ENCODE measurements around the gene ZDHHC13.
"Not testable (repeated sequence)": the region's sequence is repeated elsewhere in the genome, so short reads cannot be mapped to it uniquely, and the experiment has no call there.

Gene ZDHHC13

GRCh38 chr11:19134004-19134403 is 17.0 kb downstream of the ZDHHC13 start:
- no peaks in the 10 kb centered on the region for H3K36me3 ChIP-seq (ENCODE audit: control insufficient read depth in 1 of 2, insufficient read depth in 2 of 2, low read length in 2 of 2)
- no peak overlapping the region for H3K4me3 ChIP-seq (ENCODE audit: low read depth in 1 of 2, low read length in 2 of 2)
- no peak overlapping the region for H3K27ac ChIP-seq (ENCODE audit: low read length)
- no peaks in the 10 kb centered on the region for H3K27me3 ChIP-seq (ENCODE audit: low read depth, low read length)
- H3K4me1 ChIP-seq (ENCODE audit: control insufficient read depth in 1 of 2, insufficient read depth in 2 of 2, low read length in 2 of 2) = no peaks in the 10 kb centered on the region
- H3K9me3 ChIP-seq (ENCODE audit: control insufficient read depth in 1 of 2, low read length in 2 of 2) = peaks cover 0 to 3% of the 10 kb centered on the region in 2 donors

- not testable (repeated sequence) for H3K36me3 ChIP-seq (ENCODE audit: control insufficient read depth in 1 of 2, insufficient read depth in 2 of 2, low read length in 2 of 2); H3K9me3 ChIP-seq (ENCODE audit: control insufficient read depth in 1 of 2, low read length in 2 of 2); H3K27ac ChIP-seq (ENCODE audit: low read length); H3K4me3 ChIP-seq (ENCODE audit: low read depth in 1 of 2, low read length in 2 of 2); H3K4me1 ChIP-seq (ENCODE audit: control insufficient read depth in 1 of 2, insufficient read depth in 2 of 2, low read length in 2 of 2); H3K27me3 ChIP-seq (ENCODE audit: low read depth, low read length)
Measured at GRCh38 chr11:19136884-19137283, 19.9 kb downstream of the ZDHHC13 start.

GRCh38 chr11:19145319-19145718 is 28.4 kb downstream of the ZDHHC13 start:
- no peaks in the 10 kb centered on the region for H3K27me3 ChIP-seq (ENCODE audit: low read depth, low read length)
- H3K4me1 ChIP-seq (ENCODE audit: control insufficient read depth in 1 of 2, insufficient read depth in 2 of 2, low read length in 2 of 2) = no peaks in the 10 kb centered on the region
- no peaks in the 10 kb centered on the region for H3K9me3 ChIP-seq (ENCODE audit: control insufficient read depth in 1 of 2, low read length in 2 of 2)
- peaks cover 6 to 19% of the 10 kb centered on the region in 2 donors for H3K36me3 ChIP-seq (ENCODE audit: control insufficient read depth in 1 of 2, insufficient read depth in 2 of 2, low read length in 2 of 2)
- H3K4me3 ChIP-seq (ENCODE audit: low read depth in 1 of 2, low read length in 2 of 2) = no peak overlapping the region
- no peak overlapping the region for H3K27ac ChIP-seq (ENCODE audit: low read length)

GRCh38 chr11:19156892-19157291 is 39.9 kb downstream of the ZDHHC13 start:
- Histone ChIP-seq H3K27me3 (ENCODE audit: low read depth, low read length) (no peaks in the 10 kb centered on the region), H3K4me3 (ENCODE audit: low read depth in 1 of 2, low read length in 2 of 2) (no peak overlapping the region), H3K9me3 (ENCODE audit: control insufficient read depth in 1 of 2, low read length in 2 of 2) (no peaks in the 10 kb centered on the region), H3K4me1 (ENCODE audit: control insufficient read depth in 1 of 2, insufficient read depth in 2 of 2, low read length in 2 of 2) (no peaks in the 10 kb centered on the region), H3K36me3 (ENCODE audit: control insufficient read depth in 1 of 2, insufficient read depth in 2 of 2, low read length in 2 of 2) (peaks cover 18 to 34% of the 10 kb centered on the region in 2 donors), H3K27ac (ENCODE audit: low read length) (no peak overlapping the region)

- Histone ChIP-seq H3K36me3 (ENCODE audit: control insufficient read depth in 1 of 2, insufficient read depth in 2 of 2, low read length in 2 of 2) (peaks cover 13 to 33% of the 10 kb centered on the region in 2 donors), H3K4me1 (ENCODE audit: control insufficient read depth in 1 of 2, insufficient read depth in 2 of 2, low read length in 2 of 2) (no peaks in the 10 kb centered on the region), H3K9me3 (ENCODE audit: control insufficient read depth in 1 of 2, low read length in 2 of 2) (no peaks in the 10 kb centered on the region)
Measured at GRCh38 chr11:19160847-19161246, 43.9 kb downstream of the ZDHHC13 start.

GRCh38 chr11:19161651-19162050 is 44.7 kb downstream of the ZDHHC13 start:
- Histone ChIP-seq H3K4me1 (ENCODE audit: control insufficient read depth in 1 of 2, insufficient read depth in 2 of 2, low read length in 2 of 2) (no peaks in the 10 kb centered on the region), H3K27ac (ENCODE audit: low read length) (no peak overlapping the region), H3K36me3 (ENCODE audit: control insufficient read depth in 1 of 2, insufficient read depth in 2 of 2, low read length in 2 of 2) (peaks cover 10 to 31% of the 10 kb centered on the region in 2 donors), H3K27me3 (ENCODE audit: low read depth, low read length) (no peaks in the 10 kb centered on the region), H3K9me3 (ENCODE audit: control insufficient read depth in 1 of 2, low read length in 2 of 2) (no peaks in the 10 kb centered on the region), H3K4me3 (ENCODE audit: low read depth in 1 of 2, low read length in 2 of 2) (no peak overlapping the region)

More at GRCh38 chr11:19160847-19161246, 43.9 kb downstream of the ZDHHC13 start:
- no peaks in the 10 kb centered on the region for H3K27me3 ChIP-seq (ENCODE audit: low read depth, low read length)
- H3K27ac ChIP-seq (ENCODE audit: low read length) = no peak overlapping the region
- no peak overlapping the region for H3K4me3 ChIP-seq (ENCODE audit: low read depth in 1 of 2, low read length in 2 of 2)

- Histone ChIP-seq H3K4me3 (ENCODE audit: low read depth in 1 of 2, low read length in 2 of 2) (no peak overlapping the region), H3K4me1 (ENCODE audit: control insufficient read depth in 1 of 2, insufficient read depth in 2 of 2, low read length in 2 of 2) (no peaks in the 10 kb centered on the region), H3K27me3 (ENCODE audit: low read depth, low read length) (no peaks in the 10 kb centered on the region), H3K27ac (ENCODE audit: low read length) (no peak overlapping the region), H3K9me3 (ENCODE audit: control insufficient read depth in 1 of 2, low read length in 2 of 2) (no peaks in the 10 kb centered on the region), H3K36me3 (ENCODE audit: control insufficient read depth in 1 of 2, insufficient read depth in 2 of 2, low read length in 2 of 2) (peaks cover 9 to 22% of the 10 kb centered on the region in 2 donors)
Measured at GRCh38 chr11:19162951-19163505, 46.1 kb downstream of the ZDHHC13 start.

GRCh38 chr11:19163617-19164016 is 46.6 kb downstream of the ZDHHC13 start:
- H3K27me3 ChIP-seq (ENCODE audit: low read depth, low read length) = no peaks in the 10 kb centered on the region

GRCh38 chr11:19164230-19164855 is 47.4 kb downstream of the ZDHHC13 start:
- Histone ChIP-seq H3K4me1 (ENCODE audit: control insufficient read depth in 1 of 2, insufficient read depth in 2 of 2, low read length in 2 of 2) (no peaks in the 10 kb centered on the region), H3K9me3 (ENCODE audit: control insufficient read depth in 1 of 2, low read length in 2 of 2) (no peaks in the 10 kb centered on the region), H3K4me3 (ENCODE audit: low read depth in 1 of 2, low read length in 2 of 2) (no peak overlapping the region), H3K27me3 (ENCODE audit: low read depth, low read length) (no peaks in the 10 kb centered on the region), H3K36me3 (ENCODE audit: control insufficient read depth in 1 of 2, insufficient read depth in 2 of 2, low read length in 2 of 2) (peaks cover 9 to 33% of the 10 kb centered on the region in 2 donors), H3K27ac (ENCODE audit: low read length) (no peak overlapping the region)

More at GRCh38 chr11:19163617-19164016, 46.6 kb downstream of the ZDHHC13 start:
- Histone ChIP-seq H3K4me1 (ENCODE audit: control insufficient read depth in 1 of 2, insufficient read depth in 2 of 2, low read length in 2 of 2) (no peaks in the 10 kb centered on the region), H3K36me3 (ENCODE audit: control insufficient read depth in 1 of 2, insufficient read depth in 2 of 2, low read length in 2 of 2) (peaks cover 9 to 26% of the 10 kb centered on the region in 2 donors), H3K4me3 (ENCODE audit: low read depth in 1 of 2, low read length in 2 of 2) (no peak overlapping the region), H3K9me3 (ENCODE audit: control insufficient read depth in 1 of 2, low read length in 2 of 2) (no peaks in the 10 kb centered on the region), H3K27ac (ENCODE audit: low read length) (no peak overlapping the region)

GRCh38 chr11:19164881-19165280 is 47.9 kb downstream of the ZDHHC13 start:
- Histone ChIP-seq H3K27ac (ENCODE audit: low read length) (no peak overlapping the region), H3K9me3 (ENCODE audit: control insufficient read depth in 1 of 2, low read length in 2 of 2) (no peaks in the 10 kb centered on the region), H3K4me1 (ENCODE audit: control insufficient read depth in 1 of 2, insufficient read depth in 2 of 2, low read length in 2 of 2) (no peaks in the 10 kb centered on the region), H3K4me3 (ENCODE audit: low read depth in 1 of 2, low read length in 2 of 2) (no peak overlapping the region), H3K36me3 (ENCODE audit: control insufficient read depth in 1 of 2, insufficient read depth in 2 of 2, low read length in 2 of 2) (peaks cover 9 to 28% of the 10 kb centered on the region in 2 donors), H3K27me3 (ENCODE audit: low read depth, low read length) (no peaks in the 10 kb centered on the region)

- H3K9me3 ChIP-seq (ENCODE audit: control insufficient read depth in 1 of 2, low read length in 2 of 2) = no peaks in the 10 kb centered on the region
- peaks cover 15 to 32% of the 10 kb centered on the region in 2 donors for H3K36me3 ChIP-seq (ENCODE audit: control insufficient read depth in 1 of 2, insufficient read depth in 2 of 2, low read length in 2 of 2)
- no peak overlapping the region for H3K4me3 ChIP-seq (ENCODE audit: low read depth in 1 of 2, low read length in 2 of 2)
- H3K4me1 ChIP-seq (ENCODE audit: control insufficient read depth in 1 of 2, insufficient read depth in 2 of 2, low read length in 2 of 2) = no peaks in the 10 kb centered on the region
- no peak overlapping the region for H3K27ac ChIP-seq (ENCODE audit: low read length)
- no peaks in the 10 kb centered on the region for H3K27me3 ChIP-seq (ENCODE audit: low read depth, low read length)
Measured at GRCh38 chr11:19168090-19168489, 51.1 kb downstream of the ZDHHC13 start.

All from muscle layer of duodenum (tissue), 2 donors.